Neural cell (in vitro differentiated cells): Measurements from ENCODE around the gene FMN2. TPM values are rescaled to one million over a fixed set of nuclear protein-coding genes. Genes with fewer than 3 reads are reported as not detected.

Experiments
- H2AFZ ChIP-seq: fragments of 200-600, 300-800 bp; sonication (generic), shearing (Covaris generic); 2 replicates; pipeline ENCODE4 v1.6.0; 2014; ENCODE audit warnings: low read depth, mild to moderate bottlenecking, antibody characterized with exemption, low read length, moderate library complexity
- H3F3A ChIP-seq: fragments of 200-600 bp; shearing (Covaris generic); 2 replicates; pipeline ENCODE4 v1.6.1; 2016; ENCODE audit warnings: mild to moderate bottlenecking, moderate library complexity, mixed read lengths, antibody characterized with exemption, low read length; ENCODE audit not compliant: insufficient read depth, poor library complexity, severe bottlenecking
- H3K27ac ChIP-seq: fragments of 200-600, 300-800 bp; sonication (generic), shearing (Covaris generic); 2 replicates; pipeline ENCODE4 v1.5.1; 2014; ENCODE audit warnings: mild to moderate bottlenecking, low read length, moderate library complexity
- H3K27me3 ChIP-seq: fragments of 300-800, 200-600 bp; sonication (generic), shearing (Covaris generic); 2 replicates; pipeline ENCODE4 v1.6.0; 2014; ENCODE audit warnings: mild to moderate bottlenecking, low read depth, low read length, moderate library complexity; ENCODE audit not compliant: insufficient read depth
- H3K36me3 ChIP-seq: fragments of 300-800, 200-600 bp; sonication (generic), shearing (Covaris generic); 2 replicates; pipeline ENCODE4 v1.5.1; 2014; ENCODE audit warnings: mild to moderate bottlenecking, antibody characterized with exemption, low read length, moderate library complexity; ENCODE audit not compliant: insufficient read depth
- H3K4me2 ChIP-seq: fragments of 300-800, 200-600 bp; sonication (generic), shearing (Covaris generic); 2 replicates; pipeline ENCODE4 v1.6.0; 2014; ENCODE audit warnings: mild to moderate bottlenecking, low read length
- H3K4me3 ChIP-seq: fragments of 300-800, 200-600 bp; sonication (generic), shearing (Covaris generic); 2 replicates; pipeline ENCODE4 v1.5.1; 2014; ENCODE audit warnings: mild to moderate bottlenecking, low read length, moderate library complexity
- H3K79me2 ChIP-seq: fragments of 200-600 bp; shearing (Covaris generic); replicated peaks from 2 replicates; pipeline ENCODE4 v1.6.0; 2014; ENCODE audit warnings: mild to moderate bottlenecking, low read length, moderate library complexity; ENCODE audit not compliant: insufficient read depth
- H3K9ac ChIP-seq: fragments of 300-800, 200-600 bp; sonication (generic), shearing (Covaris generic); 2 replicates; pipeline ENCODE4 v1.6.1; 2016; ENCODE audit warnings: mild to moderate bottlenecking, low read length, mixed read lengths
- H3K9me2 ChIP-seq: fragments of 200-600 bp; shearing (Covaris generic); 2 replicates; pipeline ENCODE4 v1.6.1; 2016; ENCODE audit warnings: mild to moderate bottlenecking, low read length, mixed read lengths; ENCODE audit not compliant: insufficient read depth
- H3K9me3 ChIP-seq: fragments of 200-600, 300-800 bp; sonication (generic), shearing (Covaris generic); 2 replicates; pipeline ENCODE4 v1.6.1; 2016; ENCODE audit warnings: mild to moderate bottlenecking, mixed run types, low read length, moderate library complexity, mixed read lengths
- H4K20me1 ChIP-seq: fragments of 200-600 bp; shearing (Covaris generic); 2 replicates; pipeline ENCODE4 v1.6.1; 2016; ENCODE audit warnings: mild to moderate bottlenecking, mixed run types; ENCODE audit not compliant: insufficient read depth
- CTCF ChIP-seq: fragments of 450-650 bp; IDR thresholded peaks from 2 replicates; pipeline ENCODE4 v1.5.1; 2014; ENCODE audit warnings: antibody characterized with exemption, mild to moderate bottlenecking, moderate library complexity; ENCODE audit not compliant: poor library complexity, severe bottlenecking
- EP300 ChIP-seq: fragments of 450-650 bp; conservative IDR thresholded peaks from 2 replicates; pipeline ENCODE4 v1.6.1; 2014; ENCODE audit warnings: antibody characterized with exemption, mild to moderate bottlenecking, moderate library complexity; ENCODE audit not compliant: poor library complexity, severe bottlenecking
- EZH2 ChIP-seq: fragments of 200-600, 300-800 bp; shearing (Covaris generic), sonication (generic); IDR thresholded peaks from 2 replicates; pipeline ENCODE4 v1.6.1; 2014; ENCODE audit warnings: antibody characterized with exemption, low read length, borderline replicate concordance, mild to moderate bottlenecking; ENCODE audit not compliant: insufficient read depth, poor library complexity, severe bottlenecking
- MXI1 ChIP-seq: fragments of 450-650 bp; conservative IDR thresholded peaks from 2 replicates; pipeline ENCODE4 v1.6.1; 2014; ENCODE audit warnings: antibody characterized with exemption, mild to moderate bottlenecking; ENCODE audit not compliant: poor library complexity, severe bottlenecking
- POLR2AphosphoS5 ChIP-seq: IDR thresholded peaks from 2 replicates; pipeline ENCODE4 v1.6.1; 2012
- RAD21 ChIP-seq: fragments of 450-650 bp; conservative IDR thresholded peaks from 2 replicates; pipeline ENCODE4 v1.6.1; 2014; ENCODE audit warnings: antibody characterized with exemption, mild to moderate bottlenecking, moderate library complexity
- REST ChIP-seq: IDR thresholded peaks from 2 replicates; pipeline ENCODE4 v1.6.1; 2012; ENCODE audit warnings: borderline replicate concordance
- SMC3 ChIP-seq: fragments of 450-650 bp; conservative IDR thresholded peaks from 2 replicates; pipeline ENCODE4 v1.6.1; 2014; ENCODE audit warnings: antibody characterized with exemption, mild to moderate bottlenecking, moderate library complexity; ENCODE audit not compliant: poor library complexity
- TAF1 ChIP-seq: IDR thresholded peaks from 2 replicates; pipeline ENCODE4 v1.6.1; 2012; ENCODE audit warnings: low read depth
- polyA plus RNA-seq: library from polyadenylated mRNA; depleted of rRNA; stranded (reverse); fragments of >200 nt; gene quantifications from 2 replicates; pipeline ENCODE4 v1.2.3, GENCODE V29; 2014

FMN2 gene
- polyA plus RNA-seq, 1 donor from 2014 or later, result 23.9 TPM

- TF ChIP-seq POLR2AphosphoS5 (no peak), MXI1 (no peak), EP300 (no peak), CTCF (no peak), EZH2 (no peak), TAF1 (no peak), SMC3 (no peak)
- Histone ChIP-seq H3K9ac (no peak overlapping the region), H2AFZ (no peak overlapping the region), H3K27me3 (no peaks in the 10 kb centered on the region), H4K20me1 (no peaks in the 10 kb centered on the region), H3K4me2 (no peak overlapping the region), H3K9me2 (no peaks in the 10 kb centered on the region), H3K36me3 (no peaks in the 10 kb centered on the region), H3K79me2 (no peaks in the 10 kb centered on the region), H3K4me3 (no peak overlapping the region), H3F3A (no peaks in the 10 kb centered on the region), H3K27ac (no peak overlapping the region), H3K9me3 (peaks cover 6% of the 10 kb centered on the region)
Measured at GRCh38 chr1:240247899-240248298, 156.2 kb downstream of the FMN2 start.

- TF ChIP-seq MXI1, result no peak
- no peaks in the 10 kb centered on the region for H3K9me2 ChIP-seq
- no peaks in the 10 kb centered on the region for H3K79me2 ChIP-seq
- H3K9ac ChIP-seq, result no peak overlapping the region
- H3K4me3 ChIP-seq, result no peak overlapping the region
- H3K9me3 ChIP-seq, result peaks cover 4% of the 10 kb centered on the region
- peaks cover 11% of the 10 kb centered on the region for H3K36me3 ChIP-seq
- no peaks in the 10 kb centered on the region for H4K20me1 ChIP-seq
- H3K4me2 ChIP-seq, result no peak overlapping the region
- no peak overlapping the region for H2AFZ ChIP-seq
- no peak overlapping the region for H3K27ac ChIP-seq
- no peaks in the 10 kb centered on the region for H3F3A ChIP-seq
- no peaks in the 10 kb centered on the region for H3K27me3 ChIP-seq
Measured at GRCh38 chr1:240254006-240254405, 162.3 kb downstream of the FMN2 start.

GRCh38 chr1:240254778-240255291, 163.2 kb downstream of the FMN2 start:
- Histone ChIP-seq H3K4me3 (no peak overlapping the region), H3K4me2 (no peak overlapping the region), H3K79me2 (no peaks in the 10 kb centered on the region), H3K9ac (no peak overlapping the region), H3K9me2 (no peaks in the 10 kb centered on the region), H3K27ac (no peak overlapping the region), H3K9me3 (no peaks in the 10 kb centered on the region), H4K20me1 (no peaks in the 10 kb centered on the region), H3F3A (no peaks in the 10 kb centered on the region), H3K36me3 (peaks cover 12% of the 10 kb centered on the region), H2AFZ (no peak overlapping the region), H3K27me3 (no peaks in the 10 kb centered on the region)
- TF ChIP-seq MXI1 (no peak), EP300 (no peak), RAD21 (no peak), REST (no peak), EZH2 (no peak), CTCF (no peak), POLR2AphosphoS5 (no peak), SMC3 (no peak), TAF1 (no peak)
